Gastroesophageal sphincter (tissue), 3 donors: ENCODE data around the gene SMARCA4.

Source experiments
- CTCF ChIP-seq, 4 experiments: fragments of 200-600 bp in 2 of 4; fragments of 450-650 bp in 2 of 4; sonication (generic) in 1 of 4; IDR thresholded peaks; one replicate each; pipeline ENCODE4 v1.5.1; 2017 to 2019; ENCODE audit warnings: antibody characterized with exemption in 4 of 4, mild to moderate bottlenecking in 2 of 4, moderate library complexity in 2 of 4
- EP300 ChIP-seq: sonication (generic); formaldehyde crosslinking; IDR thresholded peaks from one replicate; pipeline ENCODE4 v1.6.1; 2017; ENCODE audit warnings: antibody characterized with exemption, mild to moderate bottlenecking
- POLR2A ChIP-seq, 2 donors: fragments of 450-650 bp; IDR thresholded peaks; one replicate each; pipeline ENCODE4 v1.6.1; 2017; ENCODE audit warnings: antibody characterized with exemption in 2 of 2, mild to moderate bottlenecking in 2 of 2, moderate library complexity in 1 of 2
- POLR2AphosphoS5 ChIP-seq: sonication (generic); formaldehyde crosslinking; IDR thresholded peaks from one replicate; pipeline ENCODE4 v1.6.1; 2017; ENCODE audit warnings: antibody characterized with exemption

- TF ChIP-seq POLR2A (IDR thresholded peaks at IDR 0.05) (no peak), CTCF (IDR thresholded peaks at IDR 0.05) (no peak), POLR2AphosphoS5 (no peak), EP300 (no peak)
Observed at GRCh38 chr19:11070123-11070522, 109.3 kb downstream of the SMARCA4 start.
